Activated T-cell treated with anti-CD3 and anti-CD28 coated beads for 24 hours (primary cell): ENCODE data around the gene PFKL.

ENCODE experiments used
- DNase-seq: peaks from one replicate; pipeline ENCODE4 v3.0.0-alpha.2; 2020; ENCODE audit warnings: low read depth

PFKL gene

GRCh38 chr21:44299458-44300261, at the start of gene PFKL:
Gene PFKL (plus strand): TSS chr21:44300053. CDS start chr21:44300106, 53 bp downstream.
- peak; percentile 43 for DNase-seq

- no peak for DNase-seq
Measured at GRCh38 chr21:44253832-44254710, 45.8 kb upstream of the PFKL start.

DNA sequence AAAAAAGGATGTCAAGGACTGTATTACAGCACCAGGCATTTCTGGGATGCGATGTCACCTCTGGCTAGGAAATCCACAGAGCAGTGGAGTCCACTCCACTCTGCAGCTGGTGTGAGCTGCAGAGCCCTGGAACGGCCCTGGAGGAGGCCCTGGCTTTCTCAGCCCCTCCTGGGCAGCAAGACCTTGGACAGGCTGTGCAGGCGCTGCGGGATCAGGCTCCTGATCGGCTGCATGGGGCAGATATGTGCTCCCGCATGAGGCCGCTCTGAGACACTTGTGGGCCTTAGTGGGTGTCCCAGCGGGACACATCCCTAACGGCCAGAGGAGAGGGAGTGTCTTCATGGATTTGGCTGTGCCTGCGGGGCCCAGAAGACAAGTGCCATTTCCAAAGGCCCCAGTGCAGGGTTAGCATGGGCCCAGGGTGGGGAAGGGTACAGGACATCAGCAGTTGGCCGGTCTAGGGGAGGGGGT, 44.3 kb upstream of the PFKL start:
- DNase-seq, result no peak

DNA sequence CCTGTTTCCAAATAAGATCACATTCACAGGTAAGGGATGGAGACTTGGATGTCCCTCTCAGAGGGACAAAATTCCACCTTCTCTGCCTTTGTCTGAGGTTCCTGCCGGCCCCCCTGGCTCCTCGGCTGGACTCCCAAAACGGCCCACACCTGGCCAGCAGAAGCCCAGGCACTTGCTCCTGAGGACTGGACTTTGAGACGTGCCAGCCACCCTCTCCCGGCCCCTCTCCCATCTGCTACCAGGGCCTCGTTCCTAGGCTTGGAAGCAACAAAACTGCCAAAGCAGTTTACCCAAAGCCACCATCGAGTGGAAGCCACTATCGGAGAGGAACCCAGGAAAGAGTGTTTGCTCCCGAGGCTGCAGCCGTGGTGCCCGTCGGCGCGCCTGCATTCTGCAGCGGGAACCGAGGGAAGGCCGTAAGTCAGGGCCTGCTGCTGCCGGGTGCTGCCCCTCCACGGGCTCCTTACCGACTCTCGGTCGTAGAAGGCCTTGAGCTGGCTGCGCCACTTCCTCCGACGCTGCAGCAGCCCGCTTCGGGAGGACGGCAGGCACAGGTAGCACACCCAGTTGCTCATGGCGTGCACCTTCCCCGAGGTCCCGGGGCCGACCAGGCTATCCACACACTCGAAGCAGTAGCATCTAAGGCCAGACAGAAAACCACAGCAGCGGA, 41.7 kb upstream of the PFKL start:
- no peak for DNase-seq

DNA sequence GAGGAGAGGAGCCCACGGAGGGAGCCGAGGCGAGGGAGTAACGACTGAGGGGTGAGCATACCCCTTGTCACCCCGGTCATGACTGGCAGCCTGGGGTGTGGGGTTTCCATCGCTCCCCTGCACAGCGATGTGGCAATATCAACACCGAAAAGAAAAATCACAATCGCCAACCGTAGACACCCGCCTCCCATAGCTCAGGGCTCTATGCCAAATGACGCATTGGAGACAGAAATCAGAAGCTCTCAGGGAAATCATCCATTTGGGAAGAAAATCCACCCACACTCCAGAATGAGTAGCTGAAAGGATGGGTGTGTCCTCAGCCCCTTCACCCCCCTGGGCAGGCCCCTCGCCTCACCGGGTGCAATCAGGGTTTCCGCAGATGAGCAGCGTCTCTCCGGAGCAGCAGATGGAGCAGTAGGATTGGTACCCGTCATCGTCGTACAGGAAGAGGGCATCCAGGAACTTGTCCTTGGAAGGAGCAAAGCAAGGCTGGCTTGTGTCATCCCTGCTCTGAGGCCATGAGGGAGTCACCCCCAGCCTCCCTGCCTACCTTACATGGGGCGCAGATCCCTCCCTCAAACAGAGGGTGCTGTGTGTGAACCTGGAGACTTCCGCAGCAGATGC, 40.7 kb upstream of the PFKL start:
- DNase-seq, result no peak

DNA sequence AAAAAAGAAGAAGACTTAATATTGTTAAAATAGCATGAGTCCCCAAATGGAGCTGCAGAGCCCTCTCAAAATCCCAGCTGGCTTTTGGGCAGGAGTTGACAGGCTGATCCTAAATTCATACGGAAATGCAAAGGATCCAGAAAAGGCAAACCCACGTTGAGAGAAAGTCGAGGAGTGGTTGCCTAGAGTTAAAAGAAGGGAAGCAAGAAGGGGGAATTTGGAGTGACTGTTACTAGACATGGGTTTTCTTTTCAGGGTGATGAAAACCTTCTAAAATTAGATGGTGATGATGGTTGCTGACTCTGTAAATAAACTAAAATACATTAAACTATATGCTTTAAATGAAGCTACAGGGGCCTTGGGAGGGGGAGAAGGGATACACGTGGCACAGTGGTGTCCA, 39.8 kb upstream of the PFKL start:
- no peak for DNase-seq

- no peak for DNase-seq
Measured at GRCh38 chr21:44260791-44261631, 38.8 kb upstream of the PFKL start.

DNA sequence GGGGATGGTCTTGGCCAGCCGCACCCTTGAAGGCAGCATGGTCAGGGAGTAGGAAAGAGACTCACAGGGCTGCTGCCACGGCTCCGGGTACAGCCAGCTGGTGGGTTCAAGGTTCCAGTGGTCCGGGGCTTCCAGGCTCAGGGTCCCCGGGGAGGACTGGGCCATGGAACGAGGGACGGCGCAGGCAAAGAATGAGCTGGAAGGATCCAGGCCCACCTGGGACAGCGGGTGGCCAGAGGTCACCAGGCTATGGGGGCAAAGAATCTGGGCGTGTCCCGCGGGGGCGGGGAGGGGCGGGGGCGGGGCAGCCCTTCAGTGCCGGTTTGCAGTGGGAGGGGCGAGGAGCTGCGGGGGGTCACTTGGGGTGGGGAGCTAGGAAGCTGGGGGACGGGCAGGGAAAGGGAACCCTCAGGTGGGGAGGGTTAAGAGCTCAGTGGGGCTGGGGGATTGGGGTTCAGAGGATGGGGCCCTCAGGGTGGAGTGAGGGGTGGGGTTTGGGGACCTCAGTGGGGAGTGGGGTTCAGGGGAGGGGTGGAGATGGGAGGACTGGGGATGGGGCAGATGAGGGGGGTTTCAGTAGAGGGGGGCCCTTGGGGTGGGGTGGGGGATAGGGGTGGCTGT, 38.1 kb upstream of the PFKL start, which contains the start of gene DNMT3L:
Gene DNMT3L, minus strand, starts transcription at position 223 of the 621 bp plus-strand sequence. CDS start 638 bp downstream, outside the sequence.
- DNase-seq, result no peak

GRCh38 chr21:44262338-44263056, 37.4 kb upstream of the PFKL start:
- no peak for DNase-seq

DNA sequence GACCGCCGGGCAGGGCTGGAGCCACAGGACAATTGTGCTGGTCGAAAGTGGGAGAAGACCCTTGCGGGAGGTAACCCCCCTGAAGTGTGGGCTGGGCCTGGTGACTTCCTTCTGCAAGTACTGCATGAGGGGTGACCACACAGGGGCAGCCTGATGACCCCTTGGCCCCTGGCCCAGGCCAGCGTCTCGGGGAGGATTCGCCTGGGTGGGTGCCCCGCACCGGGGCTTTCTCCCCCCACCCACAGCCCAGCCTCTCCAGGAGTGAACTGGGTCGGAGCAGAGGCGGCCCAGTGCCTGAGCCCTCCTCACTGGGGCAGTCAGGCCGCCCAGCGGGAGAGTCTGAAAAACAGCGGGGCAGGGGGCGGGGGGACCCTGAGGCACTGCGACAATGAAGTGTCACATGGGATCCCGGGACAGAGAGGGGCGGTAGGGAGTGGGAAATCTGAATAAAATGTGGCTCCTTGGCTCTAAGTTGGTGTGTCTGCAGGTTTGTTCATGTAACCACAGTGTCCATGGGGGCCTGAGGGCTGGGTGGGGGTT, 36.6 kb upstream of the PFKL start:
- no peak for DNase-seq

DNA sequence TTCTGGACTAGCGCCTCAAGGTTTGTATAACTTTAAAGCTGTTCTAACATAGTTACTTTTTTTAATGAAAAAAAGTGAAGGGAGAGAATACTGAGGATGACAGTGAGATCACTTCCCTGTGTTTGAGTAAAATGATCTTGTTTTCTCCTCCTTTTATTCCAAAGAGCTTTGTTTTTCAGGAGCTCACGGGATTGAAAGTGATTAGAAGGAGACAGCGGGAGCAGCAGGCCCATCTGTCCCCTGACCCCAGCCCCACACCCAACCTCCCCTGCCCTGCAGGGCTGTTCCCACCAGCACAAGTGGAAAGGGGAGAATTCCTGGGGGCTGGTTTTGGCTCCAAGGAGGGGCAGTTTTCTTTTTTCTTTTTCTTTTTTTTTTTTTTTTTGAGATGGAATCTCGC, 36.1 kb upstream of the PFKL start:
- DNase-seq, result no peak

DNA sequence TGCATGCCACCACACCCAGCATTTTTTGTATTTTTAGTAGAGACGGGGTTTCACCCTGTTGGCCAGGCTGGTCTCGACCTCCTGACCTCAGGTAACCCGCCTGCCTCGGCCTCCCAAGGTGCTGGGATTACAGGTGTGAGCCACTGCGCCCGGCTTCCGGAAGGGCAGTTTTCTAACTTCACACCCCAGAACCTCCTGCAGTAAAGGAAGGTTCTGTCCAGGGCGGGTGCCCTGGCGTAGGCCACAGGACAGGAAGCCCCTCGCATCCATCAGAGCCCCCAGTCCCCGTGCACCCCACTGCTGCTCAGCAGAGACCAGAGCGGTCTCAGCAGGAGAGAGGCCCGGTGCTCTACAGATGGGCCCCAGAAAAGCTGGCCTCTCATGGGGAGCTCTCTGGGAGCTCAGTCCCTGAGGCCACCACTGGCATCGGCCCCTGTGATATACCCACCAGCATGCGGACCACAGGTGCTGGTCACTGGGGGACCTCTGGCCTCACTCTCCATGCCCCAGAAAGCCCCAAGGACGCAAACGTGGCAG, 34.1 kb upstream of the PFKL start:
- no peak for DNase-seq

DNA sequence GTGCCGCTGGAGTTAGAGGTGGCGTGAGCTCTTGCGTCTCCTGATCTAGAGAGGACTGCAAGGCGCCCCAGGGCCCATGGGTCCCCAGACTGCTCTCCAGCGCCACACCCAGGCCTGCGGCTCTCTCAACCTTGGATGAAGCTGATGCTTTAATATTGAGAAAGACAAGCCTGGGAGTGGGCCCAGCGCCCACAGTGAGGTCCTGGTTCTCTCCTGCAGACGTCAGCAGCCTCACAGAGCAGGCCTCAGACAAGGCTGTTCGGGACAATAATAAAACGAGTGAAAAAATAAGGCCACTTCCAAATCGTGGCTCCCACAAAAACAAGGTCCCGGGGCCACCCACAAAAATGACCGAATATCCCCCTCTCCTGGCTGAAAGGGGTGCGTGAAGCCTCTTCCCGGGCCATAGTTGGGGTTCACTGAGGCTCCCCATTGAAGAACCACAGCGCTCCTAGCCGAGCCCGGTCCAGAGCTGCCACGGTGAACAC, 32.2 kb upstream of the PFKL start:
- no peak for DNase-seq

GRCh38 chr21:44269090-44269489, 30.8 kb upstream of the PFKL start:
- DNase-seq, result no peak

DNA sequence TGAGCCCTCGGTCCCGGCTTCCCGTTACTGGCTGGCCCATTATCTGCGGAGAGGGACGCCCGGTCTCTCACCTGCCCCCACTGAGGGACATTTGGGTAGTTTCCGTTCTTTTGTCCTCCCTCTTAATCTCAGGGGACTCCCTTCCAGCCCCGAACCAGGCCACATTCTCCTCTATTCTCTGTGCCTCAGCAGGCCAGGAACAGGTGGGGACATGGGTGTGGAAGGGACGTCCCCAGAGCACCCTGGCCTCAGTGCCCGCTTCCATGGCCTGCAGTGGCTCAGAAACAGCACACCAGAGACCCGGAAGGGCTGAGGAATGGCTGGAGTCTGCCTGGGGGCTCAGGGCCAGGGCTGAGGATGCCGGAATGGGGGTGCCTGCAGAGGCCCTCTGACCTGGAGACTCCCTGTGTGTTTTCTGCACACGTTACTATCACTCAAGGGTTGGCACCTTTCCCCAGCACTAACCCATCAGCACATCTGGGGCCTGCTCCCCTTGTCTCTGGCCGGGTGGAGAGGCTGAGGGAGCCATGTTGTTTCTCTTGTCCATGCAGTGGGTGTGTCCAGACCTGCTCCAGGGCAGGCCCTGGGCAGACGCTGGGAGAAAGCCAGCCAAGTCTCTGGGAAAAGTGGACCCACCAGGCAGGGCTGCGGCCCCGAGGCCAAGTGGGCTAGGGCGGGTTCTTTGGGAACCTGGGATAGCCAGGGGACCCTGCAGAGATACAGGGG, 28.1 kb upstream of the PFKL start:
- no peak for DNase-seq

GRCh38 chr21:44272284-44272858, 27.5 kb upstream of the PFKL start:
- DNase-seq, result no peak

- DNase-seq, result no peak
Measured at GRCh38 chr21:44273046-44273445, 26.8 kb upstream of the PFKL start.

GRCh38 chr21:44275041-44275440, 24.8 kb upstream of the PFKL start:
- DNase-seq, result no peak
